Lower leg skin (tissue), 4 donors: ENCODE measurements around the gene LDAH. TPM values are rescaled to one million over a fixed set of nuclear protein-coding genes. Genes with fewer than 3 reads are reported as not detected.
"Not testable (repeated sequence)": the region's sequence is repeated elsewhere in the genome, so short reads cannot be mapped to it uniquely, and the experiment has no call there.

Experiments used
- DNase-seq, 2 donors: peaks; one replicate each; pipeline ENCODE4 v3.0.0-alpha.2; 2019; ENCODE audit warnings: low spot score in 2 of 2
- H3K4me3 ChIP-seq: fragments of 200-600 bp; sonication (generic); 2 replicates; pipeline ENCODE4 v1.5.1; 2017; ENCODE audit warnings: mild to moderate bottlenecking, low read depth; ENCODE audit not compliant: poor library complexity, severe bottlenecking
- POLR2A ChIP-seq, 2 donors: fragments of 450-650 bp; IDR thresholded peaks; one replicate each; pipeline ENCODE4 v1.6.1; 2016 to 2017; ENCODE audit warnings: antibody characterized with exemption in 2 of 2, mild to moderate bottlenecking in 1 of 2, moderate library complexity in 1 of 2
- WGBS, 2 donors: methylation state at CpG; one replicate each; pipeline ENCODE4 v1.1.5; 2018; 5-methylcytosine and 5-hydroxymethylcytosine counted together
- intact Hi-C: fragments of 100-400 bp; cut with DNase I; formaldehyde crosslinking; loops from one replicate; pipeline ENCODE4 v1.15.0; 2023; ENCODE audit warnings: low total_unique reads
- total RNA-seq, 4 donors: library from RNA; depleted of rRNA; stranded (reverse); fragments of >200 nt; gene quantifications; one replicate each; pipeline ENCODE4 v1.1.0, GENCODE V29; 2016
- TF ChIP-seq, protein P1 (sequence below), 3 donors: fragments of 450-650 bp; IDR thresholded peaks; one replicate each; pipeline ENCODE4 v1.5.1; 2016; ENCODE audit warnings: antibody characterized with exemption in 3 of 3, mild to moderate bottlenecking in 3 of 3, moderate library complexity in 2 of 3

The LDAH gene
- total RNA-seq, 4 donors from 2014 or later: 8.5 to 16.2 (median 11.6) TPM

DNA sequence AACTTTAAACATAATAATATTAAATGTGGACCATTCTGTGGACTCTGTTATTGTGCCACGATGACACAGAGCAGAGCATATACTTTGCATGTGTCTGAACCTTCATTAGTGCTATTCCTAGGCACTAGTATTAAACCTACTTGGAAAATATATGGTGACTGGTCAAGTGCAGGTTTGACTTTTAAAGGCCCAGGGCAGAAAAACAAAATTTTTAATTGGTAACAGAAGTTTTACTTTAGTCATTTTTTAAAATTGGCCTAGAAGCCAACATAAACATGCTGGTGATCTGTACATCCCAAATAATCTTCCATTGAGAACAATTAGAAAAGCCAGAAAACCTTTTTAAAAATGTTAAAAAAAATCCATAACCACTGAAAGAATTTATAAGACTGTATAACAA is 16.6 kb downstream of the LDAH start:
- H3K4me3 ChIP-seq: no peak overlapping the region
- no peak for DNase-seq
- intact Hi-C loops: no loop called here
- TF ChIP-seq, protein P1, sequence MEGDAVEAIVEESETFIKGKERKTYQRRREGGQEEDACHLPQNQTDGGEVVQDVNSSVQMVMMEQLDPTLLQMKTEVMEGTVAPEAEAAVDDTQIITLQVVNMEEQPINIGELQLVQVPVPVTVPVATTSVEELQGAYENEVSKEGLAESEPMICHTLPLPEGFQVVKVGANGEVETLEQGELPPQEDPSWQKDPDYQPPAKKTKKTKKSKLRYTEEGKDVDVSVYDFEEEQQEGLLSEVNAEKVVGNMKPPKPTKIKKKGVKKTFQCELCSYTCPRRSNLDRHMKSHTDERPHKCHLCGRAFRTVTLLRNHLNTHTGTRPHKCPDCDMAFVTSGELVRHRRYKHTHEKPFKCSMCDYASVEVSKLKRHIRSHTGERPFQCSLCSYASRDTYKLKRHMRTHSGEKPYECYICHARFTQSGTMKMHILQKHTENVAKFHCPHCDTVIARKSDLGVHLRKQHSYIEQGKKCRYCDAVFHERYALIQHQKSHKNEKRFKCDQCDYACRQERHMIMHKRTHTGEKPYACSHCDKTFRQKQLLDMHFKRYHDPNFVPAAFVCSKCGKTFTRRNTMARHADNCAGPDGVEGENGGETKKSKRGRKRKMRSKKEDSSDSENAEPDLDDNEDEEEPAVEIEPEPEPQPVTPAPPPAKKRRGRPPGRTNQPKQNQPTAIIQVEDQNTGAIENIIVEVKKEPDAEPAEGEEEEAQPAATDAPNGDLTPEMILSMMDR (IDR thresholded peaks at IDR 0.05): no peak
- no peak for TF ChIP-seq POLR2A (IDR thresholded peaks at IDR 0.05)
- WGBS, 2 donors: 71 to 76% methylated on average over 1 of the region's 1 CpG

DNA sequence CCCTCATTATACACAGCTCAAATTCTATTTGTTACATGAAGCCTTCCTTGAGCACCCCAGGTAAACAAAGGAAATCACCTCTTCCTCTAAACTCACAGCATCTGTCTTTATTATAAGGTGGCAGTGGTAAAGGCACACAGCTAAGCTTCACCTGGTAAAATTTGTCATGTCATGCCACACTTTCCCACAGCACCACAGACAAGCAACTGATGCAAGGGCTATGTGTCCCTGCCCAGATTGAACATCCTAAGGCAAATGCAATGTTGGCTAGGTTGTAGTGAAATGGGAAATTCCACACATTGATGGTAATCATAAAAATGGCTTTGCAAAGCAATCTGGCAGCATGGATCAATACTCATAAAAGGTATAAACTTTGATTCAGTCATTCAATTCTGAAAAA is 18.9 kb downstream of the LDAH start:
- no peak for DNase-seq
- intact Hi-C loops: no loop called here

DNA sequence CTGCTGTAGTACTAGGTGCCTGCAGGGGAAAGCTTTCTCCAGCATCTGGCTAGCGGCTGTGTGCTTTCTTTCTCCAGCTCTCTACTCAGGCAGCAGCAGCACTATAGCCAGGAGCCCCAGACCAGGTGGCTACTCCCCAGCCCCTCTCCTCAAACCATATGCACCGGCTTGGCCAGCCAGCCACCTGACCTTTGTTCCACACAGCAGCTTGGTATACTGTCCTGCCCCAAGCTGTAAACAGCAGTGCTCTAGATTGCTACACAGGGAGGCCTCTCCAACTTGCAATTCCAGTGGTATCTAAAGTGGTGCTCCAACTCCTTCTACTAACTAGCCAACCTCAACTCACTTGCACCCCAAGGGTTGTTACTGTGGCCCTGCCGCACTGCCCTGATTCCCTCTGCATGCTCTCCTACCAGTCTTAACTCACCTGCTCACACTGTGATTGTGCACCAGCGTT is 19.6 kb downstream of the LDAH start:
- 88% methylated on average over 4 of the region's 4 CpGs for WGBS, 2 donors
- H3K4me3 ChIP-seq: no peak overlapping the region
- intact Hi-C loops: no loop called here
- DNase-seq: no peak
- TF ChIP-seq, protein P1 (IDR thresholded peaks at IDR 0.05): no peak
- TF ChIP-seq POLR2A (IDR thresholded peaks at IDR 0.05): no peak

More for the DNA sequence above, 18.9 kb downstream of the LDAH start:
- TF ChIP-seq, protein P1 (IDR thresholded peaks at IDR 0.05): no peak
- no peak for TF ChIP-seq POLR2A (IDR thresholded peaks at IDR 0.05)
- no peak overlapping the region for H3K4me3 ChIP-seq

DNA sequence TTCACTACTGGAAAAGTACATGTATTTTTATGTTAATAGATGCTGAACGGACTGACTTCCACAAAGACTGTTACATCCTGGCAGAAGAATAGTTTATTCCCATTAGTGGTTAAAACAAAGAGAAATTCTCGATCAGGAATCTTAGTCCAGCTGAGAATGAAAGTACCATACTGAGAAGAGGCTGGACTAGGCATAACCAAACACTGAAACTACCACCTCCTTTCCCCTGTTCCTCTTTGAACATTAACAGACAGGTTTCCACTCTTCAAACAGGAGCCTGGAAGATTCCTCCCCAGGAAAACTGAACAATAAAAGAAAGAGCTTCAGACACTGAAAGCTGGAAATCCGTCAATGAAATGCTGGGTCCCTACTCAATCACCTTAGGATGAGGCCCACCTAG is 25.8 kb downstream of the LDAH start:
- intact Hi-C loops: no loop called here
- no peak overlapping the region for H3K4me3 ChIP-seq
- TF ChIP-seq, protein P1 (IDR thresholded peaks at IDR 0.05): no peak
- no peak for TF ChIP-seq POLR2A (IDR thresholded peaks at IDR 0.05)
- 88 to 90% methylated on average over 3 of the region's 3 CpGs for WGBS, 2 donors
- DNase-seq: no peak

DNA sequence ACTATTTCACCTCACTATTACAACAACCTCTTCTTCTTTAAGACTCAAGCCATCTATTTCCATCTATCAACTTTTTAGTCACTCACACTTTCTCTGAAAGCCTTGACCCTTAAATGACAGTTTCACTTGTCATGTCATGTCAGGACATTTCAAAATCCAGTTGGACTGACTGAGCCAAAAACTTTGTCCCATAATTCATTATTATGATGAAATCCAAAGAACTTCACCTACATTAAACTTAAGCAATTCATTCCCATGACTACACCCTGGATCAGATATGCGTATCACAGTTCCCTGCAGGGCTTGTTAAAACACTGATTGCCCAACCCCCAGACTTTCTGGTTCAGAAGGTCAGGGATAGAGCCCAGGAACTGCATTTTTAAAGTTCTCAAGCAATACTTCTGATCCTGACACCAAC is 26.5 kb downstream of the LDAH start:
- 57 to 67% methylated on average over 1 of the region's 1 CpG for WGBS, 2 donors
- DNase-seq: peak in 1 of 2 donors; percentile 18
- TF ChIP-seq, protein P1 (IDR thresholded peaks at IDR 0.05): no peak
- TF ChIP-seq POLR2A (IDR thresholded peaks at IDR 0.05): no peak
- intact Hi-C loops: no loop called here
- H3K4me3 ChIP-seq: no peak overlapping the region

DNA sequence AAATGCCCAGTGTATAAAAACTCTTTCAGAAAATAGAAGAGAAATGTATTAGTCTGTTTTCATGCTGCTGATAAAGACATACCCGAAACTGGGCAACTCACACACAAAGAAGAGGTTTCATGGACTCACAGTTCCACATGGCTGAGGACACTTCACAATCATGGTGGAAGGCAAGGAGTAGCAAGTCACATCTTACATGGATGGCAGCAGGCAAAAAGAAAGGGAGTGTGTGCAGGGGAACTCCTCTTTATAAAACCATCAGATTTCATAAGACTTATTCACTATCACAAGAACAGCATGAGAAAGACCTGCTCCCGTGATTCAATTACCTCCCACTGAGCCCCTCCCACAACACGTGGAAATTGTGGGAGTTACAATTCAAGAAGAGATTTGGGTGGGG is 29.0 kb downstream of the LDAH start:
- intact Hi-C loops, H3K4me3 ChIP-seq, DNase-seq: not testable (repeated sequence)
- WGBS, 2 donors: 92 to 98% methylated on average over 3 of the region's 3 CpGs
